HL-60/S4 treated with phorbol 12-myristate 13-acetate at 8.2 ng/mL for 4 days and 3 days (cell line): ENCODE data around the gene SH2D4B.
"Not testable (repeated sequence)": the region's sequence is repeated elsewhere in the genome, so short reads cannot be mapped to it uniquely, and the experiment has no call there.

Experiments
- in situ Hi-C: fragments of 300-500 bp; cut with MboI; formaldehyde crosslinking; loops from 2 replicates; pipeline ENCODE4 v1.15.0; 2022; ENCODE audit warnings: low sequenced_read_pairs

SH2D4B gene

GRCh38 chr10:80522756-80523363, 14.8 kb upstream of the SH2D4B start:
- in situ Hi-C loops = no loop called here

GRCh38 chr10:80523773-80524172, 13.9 kb upstream of the SH2D4B start:
- in situ Hi-C loops = no loop called here

GRCh38 chr10:80524190-80524909, 13.4 kb upstream of the SH2D4B start:
- in situ Hi-C loops = no loop called here

- in situ Hi-C loops = no loop called here
These were observed 11.5 kb upstream of the SH2D4B start for GRCh38 chr10:80526218-80526617.

GRCh38 chr10:80526742-80527141, 11.0 kb upstream of the SH2D4B start:
- in situ Hi-C loops = no loop called here

- in situ Hi-C loops = no loop called here
These were observed 9.5 kb upstream of the SH2D4B start for GRCh38 chr10:80528185-80528700.

GRCh38 chr10:80528901-80529300, 8.8 kb upstream of the SH2D4B start:
- in situ Hi-C loops = no loop called here

- in situ Hi-C loops = no loop called here
These were observed 8.1 kb upstream of the SH2D4B start for GRCh38 chr10:80529604-80530003.

- in situ Hi-C loops = no loop called here
These were observed 7.5 kb upstream of the SH2D4B start for GRCh38 chr10:80530251-80530650.

- in situ Hi-C loops = no loop called here
These were observed 6.9 kb upstream of the SH2D4B start for GRCh38 chr10:80530816-80531215.

- in situ Hi-C loops = no loop called here
These were observed 5.1 kb upstream of the SH2D4B start for GRCh38 chr10:80532571-80532970.

- in situ Hi-C loops = not testable (repeated sequence)
These were observed 3.6 kb upstream of the SH2D4B start for GRCh38 chr10:80534059-80534458.

- in situ Hi-C loops = not testable (repeated sequence)
These were observed 3.1 kb upstream of the SH2D4B start for GRCh38 chr10:80534646-80535045.

GRCh38 chr10:80535671-80536360, 1.9 kb upstream of the SH2D4B start:
- in situ Hi-C loops = no loop called here

- in situ Hi-C loops = no loop called here
These were observed 1.3 kb upstream of the SH2D4B start for GRCh38 chr10:80536361-80536835.

- in situ Hi-C loops = no loop called here
These were observed 491 bp upstream of the SH2D4B start for GRCh38 chr10:80537086-80537735.

GRCh38 chr10:80538481-80539185, 931 bp downstream of the SH2D4B start:
- in situ Hi-C loops = no loop called here

GRCh38 chr10:80539421-80540031, 1.8 kb downstream of the SH2D4B start:
- in situ Hi-C loops = no loop called here

GRCh38 chr10:80540136-80540535, 2.4 kb downstream of the SH2D4B start:
- in situ Hi-C loops = no loop called here

GRCh38 chr10:80540618-80540980, 2.9 kb downstream of the SH2D4B start:
- in situ Hi-C loops = no loop called here
